UCSD-AML1 (cell line): ENCODE results near the gene RAD9A.

Source experiments
- DNase-seq: peaks from one replicate; lab custom pipeline; 2025; ENCODE audit not compliant: unreplicated experiment; lab: John Stamatoyannopoulos, UW

The RAD9A gene

GRCh38 chr11:67438158-67438902, 46.5 kb downstream of the RAD9A start:
- DNase-seq = no peak

GRCh38 chr11:67439321-67440228, 47.8 kb downstream of the RAD9A start:
- DNase-seq = peak; percentile 71

- no peak for DNase-seq
Observed at GRCh38 chr11:67440229-67441097, 48.7 kb downstream of the RAD9A start.

GRCh38 chr11:67441098-67441563, 49.3 kb downstream of the RAD9A start:
- no peak for DNase-seq

GRCh38 chr11:67441731-67442351, 50.1 kb downstream of the RAD9A start:
- no peak for DNase-seq

- DNase-seq = no peak
Observed at GRCh38 chr11:67442504-67443404, 51.0 kb downstream of the RAD9A start.

- DNase-seq = no peak
Observed at GRCh38 chr11:67445515-67445914, 53.7 kb downstream of the RAD9A start.
